DOHH2 (cell line): ENCODE results near the gene ERCC4.

Experiments used
- EZH2phosphoT487 ChIP-seq: fragments of 200-600 bp; sonication (generic); IDR thresholded peaks from 2 replicates; pipeline ENCODE4 v1.6.1; 2017; ENCODE audit warnings: borderline replicate concordance, mild to moderate bottlenecking, antibody characterized with exemption, low read length, moderate library complexity, mixed read lengths
- TF ChIP-seq, protein P1 (sequence below): fragments of 200-600 bp; sonication (generic); IDR thresholded peaks from one replicate; pipeline ENCODE4 v1.5.1; 2014; ENCODE audit warnings: antibody characterized with exemption, mild to moderate bottlenecking, low read depth, low read length; ENCODE audit not compliant: poor library complexity, severe bottlenecking

DNA sequence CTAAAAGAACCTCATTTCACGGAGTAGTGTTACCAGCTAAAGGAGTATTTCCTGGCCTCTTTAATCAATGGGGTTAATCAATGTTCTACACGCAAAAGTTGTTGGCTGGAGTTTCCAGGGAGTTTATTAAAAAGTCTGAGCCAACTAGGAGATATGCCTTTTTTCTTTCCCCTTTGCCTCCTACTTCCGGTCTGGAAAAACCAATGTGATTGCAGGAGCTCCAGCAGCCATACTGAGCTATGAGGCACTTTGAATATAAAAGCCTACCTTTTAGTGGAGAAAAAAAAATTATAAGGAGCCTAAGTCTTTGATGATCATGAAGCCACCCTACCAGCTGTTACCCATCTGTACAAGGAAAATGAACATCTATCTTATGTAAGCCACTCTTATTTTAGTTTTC, 17.9 kb upstream of the ERCC4 start:
- TF ChIP-seq, protein P1, sequence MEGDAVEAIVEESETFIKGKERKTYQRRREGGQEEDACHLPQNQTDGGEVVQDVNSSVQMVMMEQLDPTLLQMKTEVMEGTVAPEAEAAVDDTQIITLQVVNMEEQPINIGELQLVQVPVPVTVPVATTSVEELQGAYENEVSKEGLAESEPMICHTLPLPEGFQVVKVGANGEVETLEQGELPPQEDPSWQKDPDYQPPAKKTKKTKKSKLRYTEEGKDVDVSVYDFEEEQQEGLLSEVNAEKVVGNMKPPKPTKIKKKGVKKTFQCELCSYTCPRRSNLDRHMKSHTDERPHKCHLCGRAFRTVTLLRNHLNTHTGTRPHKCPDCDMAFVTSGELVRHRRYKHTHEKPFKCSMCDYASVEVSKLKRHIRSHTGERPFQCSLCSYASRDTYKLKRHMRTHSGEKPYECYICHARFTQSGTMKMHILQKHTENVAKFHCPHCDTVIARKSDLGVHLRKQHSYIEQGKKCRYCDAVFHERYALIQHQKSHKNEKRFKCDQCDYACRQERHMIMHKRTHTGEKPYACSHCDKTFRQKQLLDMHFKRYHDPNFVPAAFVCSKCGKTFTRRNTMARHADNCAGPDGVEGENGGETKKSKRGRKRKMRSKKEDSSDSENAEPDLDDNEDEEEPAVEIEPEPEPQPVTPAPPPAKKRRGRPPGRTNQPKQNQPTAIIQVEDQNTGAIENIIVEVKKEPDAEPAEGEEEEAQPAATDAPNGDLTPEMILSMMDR = no peak
- TF ChIP-seq EZH2phosphoT487 = no peak
